ENCODE data around the gene KRT73.

KRT73 gene

GRCh38 chr12:52604859-52605258 lies 13.5 kb downstream of the KRT73 start:
- Histone ChIP-seq H3K36me3 (no peaks in the 10 kb centered on the region), H3K27me3 (peaks cover 9% of the 10 kb centered on the region), H3K4me1 (no peaks in the 10 kb centered on the region), H3K4me3 (ENCODE audit: low read depth, low read length) (no peak overlapping the region), H3K9me3 (no peaks in the 10 kb centered on the region)
- DNase-seq: no peak
- TF ChIP-seq CTCF (IDR thresholded peaks at IDR 0.05; ENCODE audit: low read depth, low read length): no peak

- DNase-seq: no peak
- Histone ChIP-seq H3K4me3 (ENCODE audit: low read depth, low read length) (no peak overlapping the region), H3K27me3 (peaks cover 10% of the 10 kb centered on the region)
These were observed 15.0 kb downstream of the KRT73 start for GRCh38 chr12:52603314-52603713.

GRCh38 chr12:52602552-52602951 lies 15.8 kb downstream of the KRT73 start:
- Histone ChIP-seq H3K4me3 (ENCODE audit: low read depth, low read length) (no peak overlapping the region), H3K36me3 (no peaks in the 10 kb centered on the region), H3K9me3 (no peaks in the 10 kb centered on the region), H3K27me3 (peaks cover 7% of the 10 kb centered on the region), H3K4me1 (no peaks in the 10 kb centered on the region)
- TF ChIP-seq CTCF (IDR thresholded peaks at IDR 0.05; ENCODE audit: low read depth, low read length): no peak
- no peak for DNase-seq

More at GRCh38 chr12:52603314-52603713, 15.0 kb downstream of the KRT73 start:
- no peak for TF ChIP-seq CTCF (IDR thresholded peaks at IDR 0.05; ENCODE audit: low read depth, low read length)
- H3K4me1 ChIP-seq: no peaks in the 10 kb centered on the region
- no peaks in the 10 kb centered on the region for H3K36me3 ChIP-seq
- no peaks in the 10 kb centered on the region for H3K9me3 ChIP-seq

GRCh38 chr12:52601671-52602070 lies 16.7 kb downstream of the KRT73 start:
- Histone ChIP-seq H3K4me1 (no peaks in the 10 kb centered on the region), H3K9me3 (no peaks in the 10 kb centered on the region), H3K27me3 (peaks cover 7% of the 10 kb centered on the region), H3K4me3 (ENCODE audit: low read depth, low read length) (no peak overlapping the region), H3K36me3 (no peaks in the 10 kb centered on the region)
- TF ChIP-seq CTCF (IDR thresholded peaks at IDR 0.05; ENCODE audit: low read depth, low read length): no peak
- DNase-seq: no peak

- Histone ChIP-seq H3K27me3 (peaks cover 9% of the 10 kb centered on the region), H3K9me3 (no peaks in the 10 kb centered on the region), H3K36me3 (no peaks in the 10 kb centered on the region), H3K4me3 (ENCODE audit: low read depth, low read length) (no peak within 1 kb of the TSS), H3K4me1 (no peaks in the 10 kb centered on the region)
- TF ChIP-seq CTCF (IDR thresholded peaks at IDR 0.05; ENCODE audit: low read depth, low read length): no peak
- no peak for DNase-seq
These were observed 17.3 kb downstream of the KRT73 start, which contains the start of gene KRT72 for GRCh38 chr12:52600941-52601481. TSS of gene KRT72 (minus strand) at chr12:52601463. CDS start at chr12:52601452, 11 bp downstream.

GRCh38 chr12:52600475-52600874 lies 17.9 kb downstream of the KRT73 start:
- Histone ChIP-seq H3K4me3 (ENCODE audit: low read depth, low read length) (no peak overlapping the region), H3K36me3 (no peaks in the 10 kb centered on the region), H3K4me1 (no peaks in the 10 kb centered on the region), H3K27me3 (peaks cover 14% of the 10 kb centered on the region), H3K9me3 (no peaks in the 10 kb centered on the region)
- no peak for DNase-seq
- TF ChIP-seq CTCF (IDR thresholded peaks at IDR 0.05; ENCODE audit: low read depth, low read length): no peak
